Endothelial cell of umbilical vein (primary cell): ENCODE data around the gene CEP57. TPM values are rescaled to one million over a fixed set of nuclear protein-coding genes. Genes with fewer than 3 reads are reported as not detected.
"Not testable (repeated sequence)": the region's sequence is repeated elsewhere in the genome, so short reads cannot be mapped to it uniquely, and the experiment has no call there.

Source experiments
- BruUV-seq: library from RNA; stranded (reverse); fragments of 400-500 nt; replicated peaks from 2 replicates; lab custom pipeline; 2021; lab: Mats Ljungman, UMichigan
- CTCF ChIA-PET: fragments of 300-600, 350-600 bp; sonication (Branson Sonifier 250); formaldehyde crosslinking; loops from one replicate; lab custom pipeline; 2021; ENCODE audit warnings: antibody characterized with exemption, inconsistent platforms; lab: Charles Lee
- POLR2A ChIA-PET: fragments of 300-600, 350-600 bp; sonication (Branson Sonifier 250); formaldehyde crosslinking; loops from one replicate; lab custom pipeline; 2021; ENCODE audit warnings: antibody characterized with exemption, inconsistent platforms; lab: Charles Lee
- DNase-seq: peaks from one replicate; pipeline ENCODE4 v3.0.0-alpha.2; 2011; ENCODE audit warnings: low read depth, low spot score
- FAIRE-seq: peaks from 2 replicates; lab custom pipeline; 2011; peaks lifted over from hg19 to GRCh38; lab: Jason Lieb, UNC
- H2AFZ ChIP-seq: 2 replicates; pipeline ENCODE4 v1.6.0; 2012; ENCODE audit warnings: low read depth, low read length, control low read depth, inconsistent platforms
- H3K27ac ChIP-seq: 2 replicates; pipeline ENCODE4 v1.5.1; 2011; ENCODE audit warnings: low read depth, mild to moderate bottlenecking, control low read depth, low read length, moderate library complexity; ENCODE audit not compliant: insufficient read depth
- H3K27me3 ChIP-seq, 2 experiments: 2 replicates each; pipeline versions ENCODE4 v1.6.0 to v1.6.1; 2011; ENCODE audit warnings: low read length in 2 of 2, mixed read lengths in 1 of 2; ENCODE audit not compliant: control insufficient read depth in 2 of 2, insufficient read depth in 2 of 2
- H3K36me3 ChIP-seq, 2 experiments: 2 replicates in 1 of 2; 3 replicates in 1 of 2; pipeline ENCODE4 v1.5.1; 2011; ENCODE audit warnings: low read length in 2 of 2, mild to moderate bottlenecking in 1 of 2, moderate library complexity in 1 of 2; ENCODE audit not compliant: control insufficient read depth in 2 of 2, insufficient read depth in 2 of 2; ENCODE audit errors: extremely low read depth in 1 of 2
- H3K4me1 ChIP-seq: 3 replicates; pipeline ENCODE4 v1.5.1; 2011; ENCODE audit warnings: mild to moderate bottlenecking, low read length; ENCODE audit not compliant: control insufficient read depth, insufficient read depth; ENCODE audit errors: extremely low read depth
- H3K4me2 ChIP-seq: 2 replicates; pipeline ENCODE4 v1.6.1; 2011; ENCODE audit warnings: low read length, control low read depth, mixed read lengths; ENCODE audit not compliant: insufficient read depth
- H3K4me3 ChIP-seq, 3 experiments: fragments of 200-600 bp in 1 of 3; sonication (generic), shearing (Covaris generic) in 1 of 3; replicated peaks in 1 of 3; 2 replicates each; pipeline ENCODE4 v1.5.1; 2011 to 2016; ENCODE audit warnings: control low read depth in 3 of 3, low read length in 3 of 3, mild to moderate bottlenecking in 2 of 3, inconsistent platforms in 1 of 3, low read depth in 1 of 3, moderate library complexity in 1 of 3; ENCODE audit not compliant: insufficient read depth in 1 of 3
- H3K79me2 ChIP-seq: 2 replicates; pipeline ENCODE4 v1.6.0; 2012; ENCODE audit warnings: low read length, inconsistent platforms; ENCODE audit not compliant: control insufficient read depth, insufficient read depth
- H3K9ac ChIP-seq: replicated peaks from 2 replicates; pipeline ENCODE3; 2011; ENCODE audit warnings: low read length, control low read depth; ENCODE audit not compliant: insufficient read depth; ENCODE audit errors: extremely low read depth
- H3K9me1 ChIP-seq: replicated peaks from 3 replicates; pipeline ENCODE4 v1.6.0; 2011; ENCODE audit warnings: mild to moderate bottlenecking, low read length; ENCODE audit not compliant: control insufficient read depth, insufficient read depth; ENCODE audit errors: extremely low read depth
- H3K9me3 ChIP-seq: replicated peaks from 2 replicates; pipeline ENCODE4 v1.5.1; 2012; ENCODE audit warnings: low read length, inconsistent platforms; ENCODE audit not compliant: control insufficient read depth, insufficient read depth
- H4K20me1 ChIP-seq: replicated peaks from 2 replicates; pipeline ENCODE3; 2011; ENCODE audit warnings: mild to moderate bottlenecking, low read length; ENCODE audit not compliant: control insufficient read depth, insufficient read depth; ENCODE audit errors: extremely low read depth
- EZH2 ChIP-seq: IDR thresholded peaks from 2 replicates; pipeline ENCODE4 v1.6.1; 2012; ENCODE audit warnings: borderline replicate concordance, low read depth, mild to moderate bottlenecking, moderate library complexity, low read length, inconsistent platforms; ENCODE audit not compliant: severe bottlenecking
- FOS ChIP-seq: IDR thresholded peaks from 2 replicates; pipeline ENCODE4 v1.6.1; 2011; ENCODE audit warnings: mild to moderate bottlenecking, low read length, moderate library complexity, borderline replicate concordance; ENCODE audit not compliant: insufficient read depth
- GATA2 ChIP-seq: IDR thresholded peaks from 2 replicates; pipeline ENCODE4 v1.7.0; 2011; ENCODE audit warnings: low read depth, mild to moderate bottlenecking, moderate library complexity, mixed read lengths, low read length; ENCODE audit not compliant: insufficient read length, insufficient read depth
- JUN ChIP-seq: IDR thresholded peaks from 2 replicates; pipeline ENCODE4 v1.6.1; 2011; ENCODE audit warnings: borderline replicate concordance, low read depth; ENCODE audit not compliant: insufficient read length, insufficient read depth
- MYC ChIP-seq: IDR thresholded peaks from one replicate; pipeline ENCODE4 v1.6.1; 2011; ENCODE audit warnings: mild to moderate bottlenecking, low read depth, low read length
- POLR2A ChIP-seq: IDR thresholded peaks from 2 replicates; pipeline ENCODE4 v1.6.1; 2012; ENCODE audit warnings: low read depth, mild to moderate bottlenecking, control low read depth, low read length
- POLR2AphosphoS5 ChIP-seq: IDR thresholded peaks from 2 replicates; pipeline ENCODE4 v1.6.1; 2012; ENCODE audit warnings: low read depth, mild to moderate bottlenecking, control low read depth, low read length, moderate library complexity; ENCODE audit not compliant: insufficient read depth
- dilution Hi-C: fragments of 300-500 bp; cut with MboI; formaldehyde crosslinking; loops from one replicate; pipeline ENCODE4 v1.15.0; 2019; ENCODE audit warnings: low sequenced_read_pairs; ENCODE audit not compliant: extremely low pct_ligation_motif_present
- intact Hi-C: fragments of 100-400 bp; cut with micrococcal nuclease; formaldehyde crosslinking; loops from one replicate; pipeline ENCODE4 v1.10.0; 2022
- polyA plus RNA-seq, 4 experiments: library from polyadenylated mRNA; depleted of rRNA in 3 of 4; stranded (reverse) in 3 of 4; unstranded in 1 of 4; fragments of >200 nt; gene quantifications; 2 replicates each; pipeline versions ENCODE4 v1.2.1 to v1.2.3, GENCODE V29; 2011 to 2012; ENCODE audit warnings: missing spikeins in 1 of 4
- total RNA-seq: library from RNA; stranded (reverse); gene quantifications from 2 replicates; pipeline ENCODE4 v1.2.3, GENCODE V29; 2021
- TF ChIP-seq, protein P1 (sequence below), 2 donors: IDR thresholded peaks; 1 replicate in 1 of 2; 2 replicates in 1 of 2; pipeline ENCODE4 v1.5.1; 2011; ENCODE audit warnings: low read length in 2 of 2, mild to moderate bottlenecking in 2 of 2, moderate library complexity in 2 of 2, control low read depth in 1 of 2, inconsistent platforms in 1 of 2, low read depth in 1 of 2; ENCODE audit not compliant: insufficient read depth in 1 of 2; ENCODE audit errors: extremely low read depth in 1 of 2
- TF ChIP-seq, protein P2 (sequence below): IDR thresholded peaks from 2 replicates; pipeline ENCODE4 v1.6.1; 2011; ENCODE audit not compliant: insufficient read depth, insufficient read length

CEP57 gene
- total and polyA plus RNA-seq, 2 donors (not counting 3 experiments of a cell fraction or from before 2014, with no cell fraction given), result 16.0 to 35.2 TPM

DNA sequence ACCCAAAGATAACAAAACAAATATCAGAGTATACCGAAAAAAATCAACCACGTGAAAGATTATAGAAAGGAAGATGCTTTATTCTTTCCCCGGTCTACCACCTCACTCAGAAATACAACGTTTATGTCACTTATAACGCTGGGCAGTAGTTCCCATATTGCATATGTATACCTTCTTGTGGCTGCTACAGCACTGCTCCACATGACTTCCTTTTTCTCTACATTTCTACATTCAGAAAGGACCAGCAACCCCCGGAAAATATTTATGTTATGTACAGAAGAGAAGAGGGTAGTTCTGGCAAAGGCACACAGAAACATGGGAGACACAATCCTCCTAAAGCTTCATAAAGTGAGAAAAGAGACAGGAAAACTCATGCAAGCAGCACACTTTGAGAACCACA lies 76.8 kb downstream of the CEP57 start:
- no TSS peak for BruUV-seq
- CTCF ChIA-PET, result interaction anchor here (0.6 kb wide), 1 partner anchor 476 kb away, joined by 3 read pairs; the partner anchor contains the start of gene MAML2
- no peak overlapping the region for H2AFZ ChIP-seq

DNA sequence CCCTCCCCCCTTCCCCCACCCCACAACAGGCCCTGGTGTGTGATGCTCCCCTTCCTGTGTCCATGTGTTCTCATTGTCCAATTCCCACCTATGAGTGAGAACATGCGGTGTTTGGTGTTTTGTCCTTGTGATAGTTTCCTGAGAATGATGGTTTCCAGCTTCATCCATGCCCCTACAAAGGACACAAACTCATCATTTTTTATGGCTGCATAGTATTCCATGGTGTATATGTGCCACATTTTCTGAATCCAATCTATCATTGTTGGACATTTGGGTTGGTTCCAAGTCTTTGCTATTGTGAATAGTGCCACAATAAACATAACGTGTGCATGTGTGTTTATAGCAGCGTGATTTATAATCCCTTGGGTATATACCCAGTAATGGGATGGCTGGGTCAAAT lies 80.6 kb downstream of the CEP57 start:
- H4K20me1 ChIP-seq, H3K4me2 ChIP-seq, H3K9ac ChIP-seq, H3K36me3 ChIP-seq, H2AFZ ChIP-seq, H3K4me1 ChIP-seq, BruUV-seq, H3K9me1 ChIP-seq, H3K27ac ChIP-seq, H3K27me3 ChIP-seq, FAIRE-seq, DNase-seq, POLR2A ChIA-PET, intact Hi-C loops, H3K9me3 ChIP-seq, CTCF ChIA-PET, H3K4me3 ChIP-seq, H3K79me2 ChIP-seq, dilution Hi-C loops: not testable (repeated sequence)

More for the DNA sequence above, 76.8 kb downstream of the CEP57 start:
- intact Hi-C loops (no loop called here), dilution Hi-C loops (no loop called here)
- FAIRE-seq (no peak), DNase-seq (no peak)
- Histone ChIP-seq H3K27ac (no peak overlapping the region), H4K20me1 (no peaks in the 10 kb centered on the region), H3K4me1 (no peaks in the 10 kb centered on the region), H3K4me3 (no peak overlapping the region), H3K9ac (no peak overlapping the region), H3K9me1 (no peaks in the 10 kb centered on the region), H3K4me2 (no peak overlapping the region), H3K9me3 (no peaks in the 10 kb centered on the region), H3K27me3 (no peaks in the 10 kb centered on the region), H3K79me2 (peaks cover 2% of the 10 kb centered on the region), H3K36me3 (peaks cover 0 to 6% of the 10 kb centered on the region in 2 experiments)
- POLR2A ChIA-PET, result no interaction called here
- TF ChIP-seq, protein P1, sequence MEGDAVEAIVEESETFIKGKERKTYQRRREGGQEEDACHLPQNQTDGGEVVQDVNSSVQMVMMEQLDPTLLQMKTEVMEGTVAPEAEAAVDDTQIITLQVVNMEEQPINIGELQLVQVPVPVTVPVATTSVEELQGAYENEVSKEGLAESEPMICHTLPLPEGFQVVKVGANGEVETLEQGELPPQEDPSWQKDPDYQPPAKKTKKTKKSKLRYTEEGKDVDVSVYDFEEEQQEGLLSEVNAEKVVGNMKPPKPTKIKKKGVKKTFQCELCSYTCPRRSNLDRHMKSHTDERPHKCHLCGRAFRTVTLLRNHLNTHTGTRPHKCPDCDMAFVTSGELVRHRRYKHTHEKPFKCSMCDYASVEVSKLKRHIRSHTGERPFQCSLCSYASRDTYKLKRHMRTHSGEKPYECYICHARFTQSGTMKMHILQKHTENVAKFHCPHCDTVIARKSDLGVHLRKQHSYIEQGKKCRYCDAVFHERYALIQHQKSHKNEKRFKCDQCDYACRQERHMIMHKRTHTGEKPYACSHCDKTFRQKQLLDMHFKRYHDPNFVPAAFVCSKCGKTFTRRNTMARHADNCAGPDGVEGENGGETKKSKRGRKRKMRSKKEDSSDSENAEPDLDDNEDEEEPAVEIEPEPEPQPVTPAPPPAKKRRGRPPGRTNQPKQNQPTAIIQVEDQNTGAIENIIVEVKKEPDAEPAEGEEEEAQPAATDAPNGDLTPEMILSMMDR (IDR thresholded peaks at IDR 0.05; ENCODE audit: extremely low read depth in 1 of 2, insufficient read depth in 1 of 2, low read depth in 1 of 2, low read length in 2 of 2), result no peak
- TF ChIP-seq POLR2A, result no peak
- no peak for TF ChIP-seq FOS
- TF ChIP-seq POLR2AphosphoS5, result no peak
- TF ChIP-seq GATA2, result no peak
- TF ChIP-seq MYC, result no peak
- TF ChIP-seq JUN, result no peak
- no peak for TF ChIP-seq EZH2
- TF ChIP-seq, protein P2, sequence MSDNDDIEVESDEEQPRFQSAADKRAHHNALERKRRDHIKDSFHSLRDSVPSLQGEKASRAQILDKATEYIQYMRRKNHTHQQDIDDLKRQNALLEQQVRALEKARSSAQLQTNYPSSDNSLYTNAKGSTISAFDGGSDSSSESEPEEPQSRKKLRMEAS, result no peak
